GM21515 (cell line): Measurements from ENCODE around the gene ADSS2.
"Not testable (repeated sequence)": the region's sequence is repeated elsewhere in the genome, so short reads cannot be mapped to it uniquely, and the experiment has no call there.

Experiments used
- ATAC-seq: cut with Tn5 transposase; IDR thresholded peaks from one replicate; pipeline ENCODE4 v1.9.1; 2021; ENCODE audit not compliant: unreplicated experiment

Gene ADSS2

DNA sequence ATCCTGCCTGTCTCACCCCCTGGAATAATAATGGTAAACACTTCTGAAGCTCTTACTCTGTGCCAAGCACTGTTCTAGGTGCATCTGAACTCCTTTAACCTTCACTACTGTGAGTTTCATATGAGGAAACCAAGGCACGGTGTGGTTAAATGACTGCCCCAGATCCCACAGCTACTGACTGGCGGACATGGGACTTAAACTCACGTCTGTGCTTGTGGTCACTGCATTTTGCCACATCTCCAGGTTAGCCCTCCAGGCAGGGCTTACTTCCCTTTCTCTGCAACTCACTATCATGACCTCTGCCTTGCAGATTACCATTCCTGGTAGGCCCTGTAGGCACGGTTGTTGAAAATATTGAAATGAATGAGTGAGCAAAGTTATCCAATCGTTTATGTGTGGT is 83.4 kb downstream of the ADSS2 start:
- no peak for ATAC-seq

DNA sequence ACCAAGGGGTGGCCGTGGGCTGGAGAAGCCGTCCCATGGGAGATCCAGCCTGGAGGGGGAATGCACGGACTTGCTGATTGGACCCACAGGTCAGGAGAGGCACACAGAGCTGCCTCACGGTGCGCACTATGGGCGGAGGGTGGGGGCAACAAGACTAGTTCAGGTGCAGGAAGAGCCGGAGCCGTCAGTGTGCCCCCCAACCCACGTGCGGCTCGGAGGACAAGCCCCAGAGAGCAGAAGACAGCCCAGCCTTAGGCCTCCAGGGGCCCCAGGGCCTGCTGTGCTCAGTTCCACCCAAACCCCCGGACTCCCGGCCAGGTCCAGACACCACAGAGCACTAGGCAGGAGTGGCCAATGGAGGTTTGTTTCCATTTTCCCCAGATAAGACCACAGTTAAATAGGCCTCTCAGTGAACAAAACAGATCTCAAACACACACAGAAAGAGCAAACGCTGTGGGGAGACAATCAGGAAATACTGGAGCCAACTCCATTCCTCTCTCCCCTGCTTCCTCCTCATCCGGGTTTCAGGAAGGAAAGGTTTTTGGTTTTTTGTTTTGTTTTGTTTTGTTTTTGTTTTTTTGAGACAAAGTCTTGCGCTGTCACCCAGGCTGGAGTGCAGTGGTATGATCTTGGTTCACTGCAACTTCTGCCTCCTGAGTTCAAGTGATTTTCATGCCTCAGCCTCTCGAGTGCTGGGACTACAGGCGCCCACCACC is 84.2 kb downstream of the ADSS2 start:
- ATAC-seq, result no peak

DNA sequence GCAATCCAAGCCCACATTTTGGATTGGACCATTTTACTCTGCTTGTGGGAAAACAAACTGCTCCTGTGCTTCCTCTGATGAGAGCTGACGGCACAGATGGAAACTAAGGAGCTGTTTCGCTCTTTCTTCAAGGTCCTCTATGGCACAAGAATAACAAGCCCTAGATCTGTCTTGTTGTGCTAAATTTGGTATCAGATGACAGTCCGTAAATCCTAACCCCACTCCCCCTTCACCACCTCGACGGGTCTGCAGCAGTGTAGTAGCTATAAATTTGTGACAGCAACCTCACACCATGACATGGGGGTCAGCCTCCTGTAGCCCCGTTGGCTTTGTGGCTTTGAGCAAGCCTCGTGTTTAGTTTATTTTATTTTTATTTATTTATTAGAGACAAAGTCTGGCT is 85.9 kb downstream of the ADSS2 start:
- ATAC-seq, result no peak

DNA sequence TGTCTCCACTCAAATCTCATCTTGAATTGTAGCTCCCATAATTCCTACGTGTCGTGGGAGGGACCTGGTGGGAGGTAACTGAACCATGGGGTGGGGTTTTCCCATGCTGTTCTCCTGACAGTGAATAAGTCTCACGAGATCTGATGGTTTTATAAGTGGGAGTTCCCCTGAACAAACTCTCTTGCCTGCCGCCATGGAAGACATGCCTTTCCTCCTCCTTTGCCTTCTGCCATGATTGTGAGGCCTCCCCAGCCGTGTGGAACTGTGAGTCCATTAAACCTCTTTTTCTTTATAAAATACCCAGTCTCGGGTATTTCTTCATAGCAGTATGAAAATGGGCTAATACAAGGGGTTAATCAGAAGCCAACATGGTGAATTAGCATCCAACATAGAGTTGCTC is 86.4 kb downstream of the ADSS2 start:
- ATAC-seq, result not testable (repeated sequence)

- ATAC-seq, result no peak
Observed at GRCh38 chr1:244362476-244362875, 89.2 kb downstream of the ADSS2 start.

- ATAC-seq, result no peak
Observed at GRCh38 chr1:244361764-244362473, 89.8 kb downstream of the ADSS2 start.
